Measurements from ENCODE around the gene DLEU7. TPM values are rescaled to one million over a fixed set of nuclear protein-coding genes. Genes with fewer than 3 reads are reported as not detected.

DLEU7 gene
- total RNA-seq, 1 experiment from 2014 or later, result 3.6 TPM

GRCh38 chr13:50801087-50801931 lies 42.2 kb downstream of the DLEU7 start:
- Mint-ChIP-seq H3K4me3 (peak overlapping the region; percentile 58), H3K4me1 (peaks cover 14% of the 10 kb centered on the region), H3K27ac (no peak overlapping the region), H3K36me3 (peaks cover 2% of the 10 kb centered on the region; the same call in 1 of the 2 replicates), H3K27me3 (ENCODE audit: low read depth) (no peaks in the 10 kb centered on the region), H3K9me3 (peaks cover 10% of the 10 kb centered on the region)
- DNase-seq (ENCODE audit: low spot score) (peak; percentile 65), ATAC-seq (peak; percentile 98)
- ChIA-PET CTCF (interaction anchor here (0.5 to 1.8 kb wide), 20 partner anchors 12 to 932 kb away, joined by 3 to 21 read pairs (median 4); partner anchors contain the start of gene TRIM13), POLR2A (no interaction called here)
- TF ChIP-seq GRHL2 (CRISPR knock-in tag; IDR thresholded peaks at IDR 0.05; ENCODE audit: insufficient replicate concordance, severe bottlenecking) (no peak), ZNF263 (CRISPR knock-in tag; IDR thresholded peaks at IDR 0.05; ENCODE audit: low read depth) (no peak), ZNF416 (CRISPR knock-in tag; IDR thresholded peaks at IDR 0.05) (no peak), TEAD1 (CRISPR knock-in tag; IDR thresholded peaks at IDR 0.05) (peak; percentile 71; the same call in 1 of the 2 replicates), E2F1 (CRISPR knock-in tag; IDR thresholded peaks at IDR 0.05) (no peak), ZBTB21 (CRISPR knock-in tag; IDR thresholded peaks at IDR 0.05; ENCODE audit: borderline replicate concordance) (no peak), NFATC4 (CRISPR knock-in tag; IDR thresholded peaks at IDR 0.05) (no peak), SMAD3 (CRISPR knock-in tag; IDR thresholded peaks at IDR 0.05; ENCODE audit: borderline replicate concordance) (no peak), SP1 (CRISPR knock-in tag; conservative IDR thresholded peaks at IDR 0.05) (no peak), ZNF121 (CRISPR knock-in tag; IDR thresholded peaks at IDR 0.05) (no peak), RELA (CRISPR knock-in tag; IDR thresholded peaks at IDR 0.05; ENCODE audit: borderline replicate concordance) (no peak), ZNF396 (CRISPR knock-in tag; IDR thresholded peaks at IDR 0.05; ENCODE audit: borderline replicate concordance) (no peak)
- TF ChIP-seq, protein P1, sequence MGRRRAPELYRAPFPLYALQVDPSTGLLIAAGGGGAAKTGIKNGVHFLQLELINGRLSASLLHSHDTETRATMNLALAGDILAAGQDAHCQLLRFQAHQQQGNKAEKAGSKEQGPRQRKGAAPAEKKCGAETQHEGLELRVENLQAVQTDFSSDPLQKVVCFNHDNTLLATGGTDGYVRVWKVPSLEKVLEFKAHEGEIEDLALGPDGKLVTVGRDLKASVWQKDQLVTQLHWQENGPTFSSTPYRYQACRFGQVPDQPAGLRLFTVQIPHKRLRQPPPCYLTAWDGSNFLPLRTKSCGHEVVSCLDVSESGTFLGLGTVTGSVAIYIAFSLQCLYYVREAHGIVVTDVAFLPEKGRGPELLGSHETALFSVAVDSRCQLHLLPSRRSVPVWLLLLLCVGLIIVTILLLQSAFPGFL (CRISPR knock-in tag; IDR thresholded peaks at IDR 0.05; ENCODE audit: borderline replicate concordance), result no peak
- TF ChIP-seq, protein P2, sequence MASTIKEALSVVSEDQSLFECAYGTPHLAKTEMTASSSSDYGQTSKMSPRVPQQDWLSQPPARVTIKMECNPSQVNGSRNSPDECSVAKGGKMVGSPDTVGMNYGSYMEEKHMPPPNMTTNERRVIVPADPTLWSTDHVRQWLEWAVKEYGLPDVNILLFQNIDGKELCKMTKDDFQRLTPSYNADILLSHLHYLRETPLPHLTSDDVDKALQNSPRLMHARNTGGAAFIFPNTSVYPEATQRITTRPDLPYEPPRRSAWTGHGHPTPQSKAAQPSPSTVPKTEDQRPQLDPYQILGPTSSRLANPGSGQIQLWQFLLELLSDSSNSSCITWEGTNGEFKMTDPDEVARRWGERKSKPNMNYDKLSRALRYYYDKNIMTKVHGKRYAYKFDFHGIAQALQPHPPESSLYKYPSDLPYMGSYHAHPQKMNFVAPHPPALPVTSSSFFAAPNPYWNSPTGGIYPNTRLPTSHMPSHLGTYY (CRISPR knock-in tag; IDR thresholded peaks at IDR 0.05), result no peak
- TF ChIP-seq, protein P3, sequence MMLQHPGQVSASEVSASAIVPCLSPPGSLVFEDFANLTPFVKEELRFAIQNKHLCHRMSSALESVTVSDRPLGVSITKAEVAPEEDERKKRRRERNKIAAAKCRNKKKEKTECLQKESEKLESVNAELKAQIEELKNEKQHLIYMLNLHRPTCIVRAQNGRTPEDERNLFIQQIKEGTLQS (CRISPR knock-in tag; conservative IDR thresholded peaks at IDR 0.05), result no peak
- TF ChIP-seq, protein P4, sequence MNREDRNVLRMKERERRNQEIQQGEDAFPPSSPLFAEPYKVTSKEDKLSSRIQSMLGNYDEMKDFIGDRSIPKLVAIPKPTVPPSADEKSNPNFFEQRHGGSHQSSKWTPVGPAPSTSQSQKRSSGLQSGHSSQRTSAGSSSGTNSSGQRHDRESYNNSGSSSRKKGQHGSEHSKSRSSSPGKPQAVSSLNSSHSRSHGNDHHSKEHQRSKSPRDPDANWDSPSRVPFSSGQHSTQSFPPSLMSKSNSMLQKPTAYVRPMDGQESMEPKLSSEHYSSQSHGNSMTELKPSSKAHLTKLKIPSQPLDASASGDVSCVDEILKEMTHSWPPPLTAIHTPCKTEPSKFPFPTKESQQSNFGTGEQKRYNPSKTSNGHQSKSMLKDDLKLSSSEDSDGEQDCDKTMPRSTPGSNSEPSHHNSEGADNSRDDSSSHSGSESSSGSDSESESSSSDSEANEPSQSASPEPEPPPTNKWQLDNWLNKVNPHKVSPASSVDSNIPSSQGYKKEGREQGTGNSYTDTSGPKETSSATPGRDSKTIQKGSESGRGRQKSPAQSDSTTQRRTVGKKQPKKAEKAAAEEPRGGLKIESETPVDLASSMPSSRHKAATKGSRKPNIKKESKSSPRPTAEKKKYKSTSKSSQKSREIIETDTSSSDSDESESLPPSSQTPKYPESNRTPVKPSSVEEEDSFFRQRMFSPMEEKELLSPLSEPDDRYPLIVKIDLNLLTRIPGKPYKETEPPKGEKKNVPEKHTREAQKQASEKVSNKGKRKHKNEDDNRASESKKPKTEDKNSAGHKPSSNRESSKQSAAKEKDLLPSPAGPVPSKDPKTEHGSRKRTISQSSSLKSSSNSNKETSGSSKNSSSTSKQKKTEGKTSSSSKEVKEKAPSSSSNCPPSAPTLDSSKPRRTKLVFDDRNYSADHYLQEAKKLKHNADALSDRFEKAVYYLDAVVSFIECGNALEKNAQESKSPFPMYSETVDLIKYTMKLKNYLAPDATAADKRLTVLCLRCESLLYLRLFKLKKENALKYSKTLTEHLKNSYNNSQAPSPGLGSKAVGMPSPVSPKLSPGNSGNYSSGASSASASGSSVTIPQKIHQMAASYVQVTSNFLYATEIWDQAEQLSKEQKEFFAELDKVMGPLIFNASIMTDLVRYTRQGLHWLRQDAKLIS (CRISPR knock-in tag; IDR thresholded peaks at IDR 0.05; ENCODE audit: borderline replicate concordance), result no peak
- TF ChIP-seq, protein P5, sequence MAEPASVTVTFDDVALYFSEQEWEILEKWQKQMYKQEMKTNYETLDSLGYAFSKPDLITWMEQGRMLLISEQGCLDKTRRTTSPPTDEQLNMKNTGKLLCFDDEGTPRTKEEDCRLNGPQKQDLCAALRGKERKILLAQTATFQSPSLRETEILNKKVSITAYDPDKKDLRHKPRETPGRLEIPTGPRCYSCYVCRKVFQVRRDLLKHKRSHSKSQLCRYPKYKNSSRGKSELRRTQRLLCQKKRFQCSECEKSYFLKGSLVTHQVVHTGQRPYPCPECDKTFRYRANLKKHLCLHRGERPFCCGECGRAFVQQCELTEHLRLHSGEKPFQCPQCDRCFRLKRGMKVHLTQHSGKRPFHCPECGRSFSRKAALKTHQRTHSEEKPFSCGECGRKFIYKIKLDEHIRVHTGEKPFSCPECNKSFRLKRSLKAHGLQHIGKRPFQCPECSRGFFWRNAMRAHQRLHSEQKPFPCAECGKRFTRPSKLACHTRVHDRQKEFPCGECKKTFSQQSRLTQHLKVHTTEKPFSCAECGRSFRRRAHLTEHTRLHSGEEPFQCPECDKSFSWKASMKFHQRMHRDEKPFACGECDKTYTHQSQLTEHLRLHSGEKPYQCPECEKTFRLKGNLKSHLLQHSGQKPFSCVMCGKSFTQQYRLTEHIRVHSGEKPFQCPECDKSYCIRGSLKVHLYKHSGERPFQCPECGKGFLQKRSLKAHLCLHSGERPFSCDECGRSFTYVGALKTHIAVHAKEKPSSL (CRISPR knock-in tag; conservative IDR thresholded peaks at IDR 0.05), result no peak
- TF ChIP-seq, protein P6, sequence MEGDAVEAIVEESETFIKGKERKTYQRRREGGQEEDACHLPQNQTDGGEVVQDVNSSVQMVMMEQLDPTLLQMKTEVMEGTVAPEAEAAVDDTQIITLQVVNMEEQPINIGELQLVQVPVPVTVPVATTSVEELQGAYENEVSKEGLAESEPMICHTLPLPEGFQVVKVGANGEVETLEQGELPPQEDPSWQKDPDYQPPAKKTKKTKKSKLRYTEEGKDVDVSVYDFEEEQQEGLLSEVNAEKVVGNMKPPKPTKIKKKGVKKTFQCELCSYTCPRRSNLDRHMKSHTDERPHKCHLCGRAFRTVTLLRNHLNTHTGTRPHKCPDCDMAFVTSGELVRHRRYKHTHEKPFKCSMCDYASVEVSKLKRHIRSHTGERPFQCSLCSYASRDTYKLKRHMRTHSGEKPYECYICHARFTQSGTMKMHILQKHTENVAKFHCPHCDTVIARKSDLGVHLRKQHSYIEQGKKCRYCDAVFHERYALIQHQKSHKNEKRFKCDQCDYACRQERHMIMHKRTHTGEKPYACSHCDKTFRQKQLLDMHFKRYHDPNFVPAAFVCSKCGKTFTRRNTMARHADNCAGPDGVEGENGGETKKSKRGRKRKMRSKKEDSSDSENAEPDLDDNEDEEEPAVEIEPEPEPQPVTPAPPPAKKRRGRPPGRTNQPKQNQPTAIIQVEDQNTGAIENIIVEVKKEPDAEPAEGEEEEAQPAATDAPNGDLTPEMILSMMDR (IDR thresholded peaks at IDR 0.05), result peak; percentile 47
